HG03060 (cell line): ENCODE measurements around the gene RFPL4A.
"Not testable (repeated sequence)": the region's sequence is repeated elsewhere in the genome, so short reads cannot be mapped to it uniquely, and the experiment has no call there.

Source experiments
- ATAC-seq: cut with Tn5 transposase; IDR thresholded peaks from one replicate; pipeline ENCODE4 v1.9.1; 2021; ENCODE audit warnings: low read depth, moderate number of reproducible peaks; ENCODE audit not compliant: unreplicated experiment

The RFPL4A gene

DNA sequence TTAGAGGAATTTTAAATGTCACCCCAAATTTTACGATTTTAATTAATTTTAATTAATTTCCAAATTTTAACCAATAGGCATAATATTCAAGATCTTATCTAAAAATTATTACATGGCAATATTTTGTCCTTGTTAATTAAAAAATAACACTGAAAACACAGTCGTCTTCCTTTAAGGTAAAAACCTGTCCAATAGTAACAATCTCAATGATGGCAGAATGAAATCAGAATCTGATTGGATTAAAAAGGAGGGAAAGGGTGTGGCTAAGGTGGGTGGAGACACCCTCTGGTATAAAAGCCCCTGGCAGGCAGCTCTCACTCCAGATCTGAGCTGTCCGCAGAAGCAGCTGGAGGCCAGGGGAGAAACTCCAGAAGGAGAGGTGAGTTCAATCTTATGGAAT lies at the start of gene RFPL4A:
Gene RFPL4A, plus strand, starts transcription at position 301 of the 400 bp plus-strand sequence. CDS start 2,704 bp downstream, outside the sequence.
- ATAC-seq = not testable (repeated sequence)

DNA sequence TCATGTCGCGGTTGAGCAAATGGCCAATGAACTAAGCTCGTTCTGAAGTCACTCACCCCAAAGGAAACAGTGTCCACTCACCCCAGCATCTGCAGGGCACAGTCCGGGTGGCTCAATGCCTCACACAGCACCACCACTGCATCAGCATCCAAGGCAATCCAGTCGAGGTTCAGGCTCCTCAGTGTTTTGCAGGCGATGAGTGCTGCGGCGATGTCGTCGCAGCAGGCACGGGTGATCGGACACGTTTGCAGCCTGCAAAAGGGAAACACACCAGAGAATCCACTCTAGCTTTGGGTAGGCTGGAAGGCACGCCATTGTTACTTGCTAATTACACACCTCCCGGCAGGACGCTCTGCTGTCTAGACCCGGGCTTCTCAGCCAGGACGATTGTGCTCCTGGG lies 47.2 kb upstream of the RFPL4A start:
- no peak for ATAC-seq

DNA sequence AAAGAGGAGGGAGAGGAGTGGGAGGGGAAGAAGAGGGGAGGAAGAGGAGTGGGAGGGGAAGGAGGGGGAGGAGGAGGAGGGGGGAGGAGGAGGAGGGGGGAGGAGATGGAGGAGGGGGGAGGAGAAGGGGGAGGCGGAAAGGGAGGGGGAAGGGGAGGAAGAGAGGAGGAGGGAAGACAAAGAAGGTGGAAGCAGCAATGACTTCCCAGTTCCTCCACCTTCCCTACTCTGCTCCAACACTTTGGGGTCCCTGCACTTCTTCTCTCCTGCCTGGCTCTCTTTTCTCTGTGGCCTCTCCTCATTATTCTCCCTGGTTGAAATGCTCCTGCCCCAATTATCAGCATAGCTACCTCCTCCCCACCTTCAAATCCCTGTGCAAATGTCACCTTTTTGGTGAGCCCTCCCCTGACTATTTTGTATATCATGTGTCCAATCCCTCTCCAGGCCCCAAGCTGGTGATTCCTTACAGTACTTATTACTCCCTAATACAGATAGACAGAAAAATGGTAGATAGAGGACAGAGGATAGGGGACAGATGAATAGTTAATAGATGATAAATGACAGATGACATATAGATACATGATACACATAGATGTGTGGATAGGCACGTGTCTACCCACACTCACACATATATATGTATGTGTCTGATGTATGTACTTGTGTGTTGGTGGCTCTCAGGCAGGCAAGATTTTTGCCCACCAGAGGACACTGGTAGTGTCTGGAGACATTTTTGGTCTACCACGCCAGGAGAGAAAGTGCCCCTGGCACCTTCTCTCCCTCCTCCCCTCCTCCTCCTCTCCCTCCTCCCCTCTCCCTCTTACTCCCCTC lies 45.9 kb upstream of the RFPL4A start:
- no peak for ATAC-seq

DNA sequence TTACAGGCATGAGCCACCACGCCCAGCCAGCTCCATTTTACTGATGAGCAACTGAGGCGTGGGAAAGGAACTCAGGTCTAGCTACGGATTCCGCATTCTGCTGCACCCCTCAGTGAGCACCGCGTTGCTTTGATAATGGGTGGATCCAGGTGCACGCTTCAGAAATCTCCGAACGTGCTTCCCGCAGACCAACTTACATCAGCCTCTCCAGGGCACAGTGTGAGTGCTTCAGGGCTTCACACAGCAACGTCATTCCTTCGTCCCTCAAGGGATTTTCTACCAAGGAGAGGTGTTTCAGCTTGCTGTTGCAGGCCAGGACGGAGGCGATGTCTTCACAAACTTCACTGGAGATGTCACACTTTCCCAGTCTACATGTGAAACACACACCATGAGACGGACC lies 42.4 kb upstream of the RFPL4A start:
- no peak for ATAC-seq

DNA sequence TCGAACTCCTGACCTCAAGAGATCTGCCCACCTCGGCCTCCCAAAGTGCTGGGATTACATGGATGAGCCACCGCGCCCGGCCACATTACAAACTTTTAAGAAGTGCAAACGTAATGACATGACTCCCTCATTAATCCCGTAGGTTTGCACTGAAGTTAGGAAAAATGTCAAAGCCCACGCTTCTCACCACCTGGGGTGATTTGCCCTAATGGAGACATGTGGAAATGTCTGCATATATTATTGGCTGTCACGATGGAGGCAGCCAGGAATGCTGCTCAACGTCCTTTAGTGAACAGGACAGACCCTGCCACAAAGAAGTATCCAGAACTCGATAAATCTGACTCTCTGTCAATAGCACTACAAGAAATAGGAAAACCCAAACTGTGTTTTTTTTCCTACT lies 41.6 kb upstream of the RFPL4A start:
- no peak for ATAC-seq

DNA sequence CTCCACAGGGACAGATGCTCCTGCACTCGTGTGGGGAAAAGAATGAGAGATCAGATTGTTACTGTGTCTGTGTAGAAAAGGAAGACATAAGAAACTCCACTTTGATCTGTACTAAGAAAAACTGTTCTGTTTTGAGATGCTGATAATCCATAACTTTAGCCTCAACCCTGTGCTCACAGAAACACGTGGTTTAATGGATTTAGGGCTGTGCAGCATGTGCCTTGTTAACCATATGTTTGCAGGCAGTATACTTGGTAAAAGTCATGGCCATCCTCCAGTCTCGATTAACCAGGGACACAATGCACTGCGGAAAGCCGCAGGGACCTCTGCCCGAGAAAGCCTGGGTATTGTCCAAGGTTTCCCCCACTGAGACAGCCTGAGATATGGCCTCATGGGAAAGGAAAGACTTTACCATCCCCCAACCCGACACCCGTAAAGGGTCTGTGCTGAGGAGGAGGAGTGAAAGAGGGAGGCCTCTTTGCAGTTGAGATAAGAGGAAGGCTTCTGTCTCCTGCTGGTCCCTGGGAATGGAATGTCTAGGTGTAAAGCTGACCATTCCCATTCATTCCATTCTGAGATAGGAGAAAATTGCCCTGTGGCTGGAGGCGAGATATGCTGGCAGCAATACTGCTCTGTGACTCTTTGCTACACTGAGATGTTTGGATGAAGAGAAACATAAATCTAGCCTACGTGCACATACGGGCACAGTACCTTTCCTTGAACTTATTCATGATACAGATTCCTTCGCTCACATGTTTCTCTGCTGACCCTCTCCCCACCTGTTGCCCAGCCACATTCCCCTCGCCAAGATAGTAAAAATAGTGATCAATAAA lies 40.8 kb upstream of the RFPL4A start:
- not testable (repeated sequence) for ATAC-seq

DNA sequence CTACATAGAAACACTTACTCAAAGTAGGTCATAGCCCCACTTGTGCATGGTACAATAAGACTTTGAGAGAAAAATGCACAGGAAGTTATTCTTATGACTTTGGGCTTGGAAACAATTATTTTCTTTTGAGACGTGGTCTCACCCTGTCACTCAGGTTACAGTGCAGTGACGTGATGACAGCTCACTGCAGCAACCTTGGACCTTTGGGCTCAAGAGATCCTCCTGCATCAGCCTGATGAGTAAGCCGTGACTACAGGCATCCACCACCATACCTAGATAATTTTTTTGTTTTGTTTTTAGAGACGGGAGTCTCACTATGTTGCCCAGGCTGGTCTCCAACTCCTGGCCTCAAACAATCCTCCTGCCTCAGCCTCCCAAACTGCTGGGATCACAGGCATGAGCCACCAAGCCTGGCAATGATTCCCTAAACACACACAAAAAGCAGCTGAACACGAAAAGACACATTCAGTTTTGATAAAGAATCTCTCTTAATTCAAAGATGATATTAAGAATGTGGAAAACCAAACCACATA lies 38.6 kb upstream of the RFPL4A start:
- no peak for ATAC-seq

DNA sequence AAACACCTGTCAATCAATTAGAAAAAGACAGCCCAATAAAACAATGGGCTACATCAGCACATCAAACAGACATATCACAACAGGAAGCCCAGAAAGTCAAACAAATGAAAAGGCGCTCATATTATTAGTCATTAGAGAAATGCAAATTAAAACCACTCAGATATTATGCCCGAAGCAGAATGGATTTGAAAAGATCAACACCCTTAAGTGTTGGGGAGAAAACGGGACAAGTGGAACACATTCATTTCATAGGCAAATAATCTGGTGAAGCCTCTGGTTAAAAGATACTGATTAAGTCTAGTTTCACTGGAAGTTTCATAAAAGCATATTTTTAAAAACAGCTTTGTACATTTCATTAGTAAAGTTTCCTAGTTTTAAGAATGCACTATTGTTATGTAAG lies 38.1 kb upstream of the RFPL4A start:
- no peak for ATAC-seq

DNA sequence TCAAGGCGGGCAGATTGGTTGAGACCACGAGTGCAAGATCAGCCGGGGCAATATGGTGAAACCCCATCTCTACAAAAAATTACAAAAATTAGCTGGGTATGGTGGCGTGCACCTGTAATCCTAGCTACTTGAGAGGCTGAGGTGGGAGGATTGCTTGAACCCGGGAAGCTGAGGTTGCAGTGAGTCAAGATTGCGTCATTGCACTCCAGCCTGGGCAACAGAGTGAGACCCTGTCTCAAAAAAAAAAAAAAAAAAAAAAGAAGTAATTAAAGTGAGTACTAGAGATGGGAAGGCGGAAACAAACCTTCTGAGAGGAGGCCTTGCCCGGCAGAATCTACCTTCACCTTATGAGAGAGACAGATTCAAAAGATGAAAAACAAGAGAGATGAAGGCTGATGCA lies 35.4 kb upstream of the RFPL4A start:
- ATAC-seq = no peak

DNA sequence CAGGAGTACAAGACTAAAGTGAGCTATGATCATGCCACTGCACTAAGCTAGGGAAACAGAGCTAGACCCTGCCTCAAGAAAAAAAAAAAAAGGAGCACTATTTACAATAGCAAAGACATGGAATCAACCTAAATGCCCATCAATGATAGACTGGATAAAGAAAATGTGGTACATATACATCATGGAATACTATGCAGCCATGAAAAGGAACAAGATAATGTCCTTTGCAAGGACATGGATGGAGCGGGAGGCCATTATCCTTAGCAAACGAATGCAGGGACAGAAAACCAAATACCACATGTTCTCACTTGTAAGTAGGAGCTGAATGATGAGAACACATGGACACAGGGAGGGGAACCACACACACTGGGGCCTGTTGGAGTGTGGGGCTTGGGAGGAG lies 28.5 kb upstream of the RFPL4A start:
- not testable (repeated sequence) for ATAC-seq

DNA sequence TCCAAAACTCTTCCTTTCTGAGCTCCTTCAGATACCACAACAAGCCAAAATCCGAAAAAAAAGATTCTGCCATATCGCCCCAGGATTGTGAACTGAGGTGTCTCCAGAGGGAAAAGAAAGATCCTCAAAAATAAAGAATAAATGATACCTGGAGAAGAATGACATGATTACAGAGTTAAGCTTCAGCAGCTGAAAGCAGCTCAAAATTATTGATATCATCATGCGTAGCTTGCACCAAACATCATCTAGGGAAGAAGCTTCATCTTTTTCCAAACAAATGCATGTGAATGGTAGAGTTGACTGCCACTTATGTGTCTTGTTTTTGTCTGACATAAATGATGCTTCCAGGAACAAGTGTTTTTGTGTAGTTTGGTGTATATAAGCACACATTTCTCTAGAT lies 20.6 kb upstream of the RFPL4A start, which contains the start of gene NLRP9:
Gene NLRP9, minus strand, starts transcription at position 101 of the 400 bp plus-strand sequence. Its CDS starts 28 bp downstream, at position 73.
- ATAC-seq = no peak

DNA sequence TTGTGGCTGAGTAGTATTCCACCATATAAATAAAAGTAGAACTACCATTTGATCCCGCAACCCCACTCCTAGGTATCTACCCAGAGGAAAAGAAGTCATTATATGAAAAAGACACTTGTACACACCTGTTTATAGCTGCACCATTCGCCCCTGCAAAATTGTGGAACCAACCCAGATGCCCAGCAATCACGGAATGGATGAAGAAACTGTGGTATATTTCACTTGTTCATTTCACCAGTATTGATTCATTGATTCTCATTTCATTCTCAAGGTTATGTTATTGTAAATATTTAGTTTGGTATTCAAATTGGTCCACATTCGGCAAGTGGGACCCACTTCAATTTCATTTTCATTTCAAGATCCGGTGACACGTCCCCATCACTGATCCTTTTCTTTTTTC lies 8.2 kb upstream of the RFPL4A start:
- ATAC-seq = no peak

DNA sequence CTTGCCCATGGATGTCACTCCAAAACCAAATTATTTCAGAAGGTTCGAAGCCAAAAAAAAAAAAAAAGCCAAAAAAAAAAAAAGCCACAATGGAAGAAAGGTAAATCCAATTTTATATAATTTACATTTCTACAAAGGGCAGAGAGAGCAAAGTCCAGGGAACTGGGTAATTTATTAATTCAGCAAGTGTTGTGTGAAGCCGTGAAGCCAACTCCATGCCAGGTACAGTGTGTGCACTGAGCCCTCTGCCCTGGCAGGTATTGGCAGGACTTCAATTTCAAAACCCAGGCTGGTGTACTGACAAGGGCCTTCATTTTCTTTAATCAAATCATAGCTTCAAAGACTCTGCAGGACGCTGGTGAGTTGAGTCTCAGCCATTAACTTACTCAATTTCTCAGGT lies 5.5 kb upstream of the RFPL4A start:
- no peak for ATAC-seq

DNA sequence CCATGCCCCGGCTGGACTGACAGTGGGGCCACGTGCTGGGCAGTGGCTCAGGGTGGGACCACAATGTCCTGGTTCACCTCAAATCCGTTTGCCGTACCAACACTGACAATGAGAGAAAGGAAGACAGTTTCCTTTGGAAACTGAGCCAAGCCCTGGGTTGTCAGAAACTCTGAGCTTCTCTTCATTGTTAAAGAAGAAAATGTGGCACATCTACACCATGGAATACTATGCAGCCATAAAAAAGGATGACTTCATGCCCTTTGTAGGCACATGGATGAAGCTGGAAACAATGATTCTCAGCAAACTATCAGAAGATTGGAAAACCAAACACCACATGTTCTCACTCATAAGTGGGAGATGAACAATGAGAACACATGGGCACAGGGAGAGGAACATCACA lies 2.1 kb upstream of the RFPL4A start:
- not testable (repeated sequence) for ATAC-seq

DNA sequence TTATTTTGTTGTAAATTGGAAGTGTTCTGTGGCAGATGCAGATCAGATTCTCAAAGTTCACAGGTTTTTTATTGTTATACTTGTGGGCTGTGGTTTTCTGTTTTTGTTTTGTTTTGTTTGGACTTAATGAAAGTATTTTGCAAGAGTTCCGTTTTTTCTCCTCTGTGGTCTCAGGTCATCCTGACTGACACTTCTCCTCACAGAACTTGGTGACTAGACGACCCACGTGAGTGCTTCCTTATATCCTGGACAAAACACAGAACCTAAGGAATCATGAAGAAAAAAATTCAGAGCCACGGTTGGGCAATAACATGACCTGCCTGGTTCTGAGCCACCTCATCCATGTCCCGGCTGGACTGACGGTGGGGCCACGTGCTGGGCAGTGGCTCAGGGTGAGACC lies 7.6 kb downstream of the RFPL4A start:
- ATAC-seq = no peak

DNA sequence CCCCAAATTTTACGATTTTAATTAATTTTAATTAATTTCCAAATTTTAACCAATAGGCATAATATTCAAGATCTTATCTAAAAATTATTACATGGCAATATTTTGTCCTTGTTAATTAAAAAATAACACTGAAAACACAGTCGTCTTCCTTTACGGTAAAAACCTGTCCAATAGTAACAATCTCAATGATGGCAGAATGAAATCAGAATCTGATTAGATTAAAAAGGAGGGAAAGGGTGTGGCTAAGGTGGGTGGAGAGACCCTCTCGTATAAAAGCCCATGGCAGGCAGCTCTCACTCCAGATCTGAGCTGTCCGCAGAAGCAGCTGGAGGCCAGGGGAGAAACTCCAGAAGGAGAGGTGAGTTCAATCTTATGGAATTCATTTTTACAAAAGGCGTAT lies 9.9 kb downstream of the RFPL4A start, which contains the start of gene RFPL4AL1:
Gene RFPL4AL1, plus strand, starts transcription at position 301 of the 400 bp plus-strand sequence. CDS start 2,687 bp downstream, outside the sequence.
- not testable (repeated sequence) for ATAC-seq

DNA sequence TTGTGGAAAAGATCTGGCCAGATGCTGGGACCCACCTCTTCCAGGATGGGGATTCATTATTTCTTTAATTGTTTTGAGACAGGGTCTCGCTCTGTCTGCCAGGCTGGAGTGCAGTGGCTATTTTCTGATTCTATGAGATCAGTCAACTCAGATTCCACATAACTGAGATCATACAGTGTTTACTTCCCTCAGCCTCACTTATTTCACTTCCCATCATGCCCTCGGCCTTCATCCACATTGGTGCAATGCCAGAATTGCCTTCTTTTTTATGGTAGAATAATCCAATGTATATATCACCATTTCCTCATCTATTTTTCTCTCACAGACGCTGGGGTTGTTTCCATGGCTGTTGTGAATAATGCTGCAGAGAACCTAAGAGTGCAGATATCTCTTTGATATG lies 10.7 kb downstream of the RFPL4A start:
- ATAC-seq = not testable (repeated sequence)

DNA sequence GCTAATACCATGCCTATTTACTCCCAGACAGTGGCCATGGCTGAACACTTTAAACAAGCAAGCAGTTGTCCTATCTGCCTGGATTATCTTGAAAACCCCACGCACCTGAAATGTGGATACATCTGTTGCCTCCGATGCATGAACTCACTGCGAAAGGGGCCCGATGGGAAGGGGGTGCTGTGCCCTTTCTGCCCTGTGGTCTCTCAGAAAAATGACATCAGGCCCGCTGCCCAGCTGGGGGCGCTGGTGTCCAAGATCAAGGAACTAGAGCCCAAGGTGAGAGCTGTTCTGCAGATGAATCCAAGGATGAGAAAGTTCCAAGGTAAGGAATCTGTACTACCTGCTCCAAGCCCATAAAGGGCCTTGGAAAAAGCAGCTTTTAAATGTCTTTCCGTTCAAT lies 18.6 kb downstream of the RFPL4A start:
- ATAC-seq = no peak

DNA sequence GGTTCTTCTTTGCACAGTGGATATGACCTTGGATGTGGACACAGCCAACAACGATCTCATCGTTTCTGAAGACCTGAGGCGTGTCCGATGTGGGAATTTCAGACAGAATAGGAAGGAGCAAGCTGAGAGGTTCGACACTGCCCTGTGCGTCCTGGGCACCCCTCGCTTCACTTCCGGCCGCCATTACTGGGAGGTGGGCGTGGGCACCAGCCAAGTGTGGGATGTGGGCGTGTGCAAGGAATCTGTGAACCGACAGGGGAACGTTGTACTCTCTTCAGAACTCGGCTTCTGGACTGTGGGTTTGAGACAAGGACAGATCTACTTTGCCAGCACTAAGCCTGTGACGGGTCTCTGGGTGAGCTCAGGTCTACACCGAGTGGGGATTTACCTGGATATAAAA lies 19.4 kb downstream of the RFPL4A start:
- ATAC-seq = no peak

DNA sequence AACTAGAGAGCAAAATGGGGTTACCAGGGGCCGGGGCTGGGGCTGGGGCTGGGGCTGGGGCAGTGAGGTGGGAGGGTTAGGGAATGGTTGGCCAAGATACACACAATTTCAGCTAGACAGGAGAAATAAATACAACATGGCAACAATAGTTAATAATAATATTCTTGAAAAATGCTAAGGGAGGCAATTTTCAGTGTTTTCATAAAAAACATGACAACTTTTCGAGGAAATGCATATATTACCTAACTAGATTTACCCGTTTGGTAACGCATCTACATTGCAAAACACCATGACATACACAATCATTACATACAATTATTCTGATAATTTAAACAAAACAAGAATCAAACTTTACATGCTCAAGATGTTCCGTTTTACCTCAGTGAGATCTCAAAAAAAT lies 22.2 kb downstream of the RFPL4A start:
- ATAC-seq = no peak

DNA sequence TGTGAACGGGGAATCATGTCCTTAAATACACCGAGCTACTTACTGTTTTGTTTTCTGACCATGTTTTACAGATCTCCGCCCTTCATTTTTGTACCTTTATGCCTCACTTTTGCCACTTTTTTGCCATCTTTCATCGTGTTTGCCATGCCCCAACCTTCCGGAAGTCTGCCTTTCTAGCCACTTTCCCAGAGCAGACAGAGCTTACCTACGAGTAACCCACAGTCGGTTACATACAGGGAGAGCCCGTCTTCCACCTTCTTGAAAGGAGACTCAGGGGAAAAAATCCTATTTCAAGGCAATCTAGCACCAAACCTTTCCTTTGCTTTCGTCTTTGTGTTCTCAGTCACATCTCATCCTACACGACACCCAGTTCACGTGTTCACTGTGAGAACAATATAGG lies 36.1 kb downstream of the RFPL4A start:
- no peak for ATAC-seq
